GM19468 (cell line): ENCODE results near the gene ZNF718.
"Not testable (repeated sequence)": the region's sequence is repeated elsewhere in the genome, so short reads cannot be mapped to it uniquely, and the experiment has no call there.

Source experiments
- ATAC-seq: cut with Tn5 transposase; IDR thresholded peaks from one replicate; pipeline ENCODE4 v1.9.1; 2021; ENCODE audit warnings: mild to moderate bottlenecking, moderate library complexity, moderate number of reproducible peaks; ENCODE audit not compliant: unreplicated experiment; ENCODE audit errors: extremely low read depth

Gene ZNF718

DNA sequence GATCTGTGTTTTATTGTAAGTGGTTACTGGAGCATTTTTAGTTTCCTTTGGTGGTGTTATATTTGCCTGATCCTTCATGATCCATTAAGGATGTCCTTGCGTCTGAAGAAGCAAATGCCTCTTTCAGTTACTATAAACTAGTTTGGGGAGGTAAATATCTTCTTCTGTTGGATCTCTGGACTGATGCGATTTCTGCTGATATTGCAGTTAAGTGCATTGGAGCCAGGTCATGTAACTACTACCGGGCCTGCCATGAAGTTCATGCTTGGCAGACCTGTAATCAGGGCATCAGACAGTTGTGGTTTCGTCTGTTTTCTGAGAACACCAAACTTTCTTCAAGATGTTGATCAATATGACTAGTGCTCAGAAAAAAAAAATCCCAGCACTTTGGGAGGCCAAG is 22.9 kb downstream of the ZNF718 start:
- ATAC-seq, result no peak

DNA sequence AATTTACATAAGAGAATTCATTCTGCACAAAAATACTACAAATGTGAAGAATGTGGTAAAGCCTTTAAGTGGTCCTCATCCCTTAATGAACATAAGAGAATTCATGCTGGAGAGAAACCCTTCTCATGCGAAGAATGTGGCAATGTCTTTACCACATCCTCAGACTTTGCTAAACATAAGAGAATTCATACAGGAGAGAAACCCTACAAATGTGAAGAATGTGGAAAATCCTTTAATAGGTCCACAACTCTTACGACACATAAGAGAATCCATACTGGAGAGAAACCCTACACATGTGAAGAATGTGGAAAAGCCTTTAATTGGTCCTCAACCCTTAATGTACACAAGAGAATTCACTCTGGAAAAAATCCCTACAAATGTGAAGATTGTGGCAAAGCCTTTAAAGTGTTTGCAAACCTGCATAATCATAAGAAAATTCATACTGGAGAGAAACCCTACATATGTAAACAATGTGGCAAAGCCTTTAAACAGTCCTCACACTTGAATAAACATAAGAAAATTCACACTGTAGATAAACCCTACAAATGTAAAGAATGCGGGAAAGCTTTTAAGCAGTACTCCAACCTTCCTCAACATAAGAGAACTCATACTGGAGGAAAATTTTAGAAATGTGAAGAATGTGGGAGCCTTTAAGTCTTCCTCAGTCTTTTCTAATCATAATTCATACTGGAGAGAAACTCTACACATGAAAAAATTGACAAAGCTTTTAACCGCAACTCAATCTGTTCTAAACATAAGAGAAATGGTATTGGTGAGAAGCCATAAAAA is 37.4 kb downstream of the ZNF718 start:
- ATAC-seq, result no peak

DNA sequence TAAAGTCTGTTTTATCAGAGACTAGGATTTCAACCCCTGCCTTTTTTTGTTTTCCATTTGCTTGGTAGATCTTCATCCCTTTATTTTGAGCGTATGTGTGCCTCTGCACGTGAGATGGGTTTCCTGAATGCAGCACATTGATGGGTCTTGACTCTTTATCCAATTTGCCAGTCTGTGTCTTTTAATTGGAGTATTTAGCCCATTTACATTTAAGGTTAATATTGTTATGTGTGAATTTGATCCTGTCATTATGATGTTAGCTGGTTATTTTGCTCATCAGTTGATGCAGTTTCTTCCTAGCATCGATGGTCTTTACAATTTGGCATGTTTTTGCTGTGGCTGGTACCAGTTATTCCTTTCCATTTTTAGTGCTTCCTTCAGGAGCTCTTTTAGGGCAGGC is 45.3 kb downstream of the ZNF718 start:
- not testable (repeated sequence) for ATAC-seq

DNA sequence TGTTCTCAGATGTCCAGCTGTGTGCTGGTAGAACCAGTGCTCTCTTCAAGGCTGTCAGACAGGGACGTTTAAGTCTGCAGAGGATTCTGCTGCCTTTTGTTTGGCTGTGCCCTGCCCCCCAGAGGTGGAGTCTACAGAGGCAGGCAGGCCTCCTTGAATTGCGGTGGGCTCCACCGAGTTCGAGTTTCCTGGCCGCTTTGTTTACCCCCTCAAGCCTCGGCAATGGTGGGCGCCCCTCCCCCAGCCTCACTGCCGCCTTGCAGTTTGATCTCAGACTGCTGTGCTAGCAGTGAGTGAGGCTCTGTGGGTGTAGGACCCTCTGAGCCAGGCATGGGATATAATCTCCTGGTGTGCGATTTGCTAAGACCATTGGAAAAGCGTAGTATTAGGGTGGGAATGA is 47.0 kb downstream of the ZNF718 start:
- not testable (repeated sequence) for ATAC-seq

DNA sequence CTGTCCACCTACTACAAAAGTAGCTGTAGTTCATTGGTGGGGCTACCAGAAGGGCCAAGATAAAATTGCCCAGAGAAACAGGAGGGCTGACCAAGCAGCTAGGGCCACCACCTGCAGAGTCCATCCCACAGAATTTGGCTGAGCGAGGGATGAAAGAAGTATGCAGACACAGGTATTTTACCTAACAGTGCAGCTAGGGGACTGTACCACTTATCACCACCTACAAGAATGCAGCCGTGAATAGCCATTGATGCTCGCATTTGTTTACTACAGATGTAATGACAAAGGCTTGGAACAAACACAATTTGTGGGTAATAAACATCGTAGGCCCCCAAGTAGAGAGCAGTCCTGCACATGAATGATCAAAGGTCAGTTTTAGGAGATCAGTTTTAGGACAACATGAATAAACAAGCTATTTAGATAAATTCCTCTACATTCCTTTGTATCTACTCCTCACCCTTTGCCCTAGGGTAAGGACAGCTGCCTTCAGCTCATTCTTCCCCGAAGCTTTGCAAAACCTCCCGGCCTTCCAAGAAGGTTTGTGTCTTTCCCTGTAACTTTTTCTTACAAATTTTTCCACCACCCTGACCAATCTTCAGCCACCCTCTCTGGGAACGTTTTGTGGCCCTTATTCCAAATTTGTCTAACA is 49.5 kb downstream of the ZNF718 start:
- ATAC-seq, result no peak

DNA sequence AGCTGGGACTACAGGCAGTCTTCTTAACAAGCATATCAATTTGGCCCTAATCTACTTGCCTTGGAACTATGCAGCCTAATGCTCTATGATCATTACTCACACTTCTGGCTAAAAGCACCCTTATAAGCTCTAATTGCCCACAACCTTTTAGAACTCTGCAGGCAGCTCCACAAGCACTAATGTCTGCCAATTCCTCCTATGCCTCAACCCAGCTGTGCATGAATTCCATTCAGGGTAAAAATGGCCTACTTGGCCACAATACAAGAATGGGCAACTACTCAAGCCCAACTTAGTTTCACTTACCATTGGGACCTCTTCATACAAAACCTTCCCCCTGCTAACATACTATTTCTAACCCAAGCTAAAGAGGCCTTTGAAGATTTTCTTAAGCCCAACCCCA is 51.7 kb downstream of the ZNF718 start:
- ATAC-seq, result no peak

DNA sequence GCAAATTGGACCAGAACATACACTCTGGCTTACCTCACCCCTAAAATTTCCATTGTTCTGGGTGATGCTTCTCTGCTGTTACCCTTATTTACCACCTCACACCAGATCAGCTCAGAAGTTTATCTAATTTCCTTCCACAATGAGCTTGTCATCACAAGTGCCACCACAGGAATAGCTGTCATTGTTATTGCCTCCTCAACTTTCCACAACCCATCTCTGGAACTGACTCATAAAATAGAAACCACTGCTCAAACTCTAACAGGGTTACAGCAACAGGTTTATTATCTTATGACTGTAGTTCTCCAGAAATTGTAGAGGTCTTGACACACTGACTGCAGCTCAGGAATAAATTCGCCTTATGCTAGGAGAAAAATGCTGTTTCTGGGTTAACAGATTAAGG is 52.7 kb downstream of the ZNF718 start:
- ATAC-seq, result no peak

DNA sequence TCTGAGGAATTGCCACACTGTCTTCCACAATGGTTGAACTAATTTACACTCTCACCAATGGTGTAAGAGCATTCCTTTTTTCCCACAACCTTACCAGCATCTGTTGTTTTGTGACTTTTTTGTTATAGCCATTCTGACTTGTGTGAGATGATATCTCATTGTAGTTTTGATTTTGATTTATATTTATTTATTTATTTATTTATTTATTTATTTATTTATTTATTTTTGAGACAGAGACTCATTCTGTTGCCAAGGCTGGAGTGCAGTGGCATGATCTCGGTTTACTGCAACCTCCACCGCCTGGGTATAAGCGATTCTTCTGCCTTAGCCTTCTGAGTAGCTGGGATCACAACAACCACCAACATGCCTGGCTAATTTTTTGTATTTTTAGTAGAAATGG is 57.9 kb downstream of the ZNF718 start:
- ATAC-seq, result not testable (repeated sequence)

DNA sequence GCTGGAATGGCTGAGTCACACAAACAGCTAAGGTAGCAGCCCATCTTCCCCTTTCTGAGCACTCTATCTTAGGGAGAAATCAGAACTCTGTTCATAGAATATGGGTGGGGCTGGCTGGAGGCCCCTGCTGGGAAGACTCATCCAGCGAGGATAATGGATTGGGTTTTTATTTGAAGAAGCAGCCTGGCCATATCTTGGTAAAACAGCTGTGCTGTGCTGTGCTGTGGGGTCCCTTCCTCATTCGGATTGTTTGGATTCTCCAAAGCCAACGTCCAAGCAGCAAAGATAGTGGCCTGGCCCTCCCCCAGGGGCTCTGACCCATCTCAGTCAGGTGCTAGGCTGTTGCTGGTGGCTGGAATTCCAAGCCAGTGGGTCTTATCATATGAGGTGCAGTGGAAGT is 63.8 kb downstream of the ZNF718 start:
- ATAC-seq, result no peak

DNA sequence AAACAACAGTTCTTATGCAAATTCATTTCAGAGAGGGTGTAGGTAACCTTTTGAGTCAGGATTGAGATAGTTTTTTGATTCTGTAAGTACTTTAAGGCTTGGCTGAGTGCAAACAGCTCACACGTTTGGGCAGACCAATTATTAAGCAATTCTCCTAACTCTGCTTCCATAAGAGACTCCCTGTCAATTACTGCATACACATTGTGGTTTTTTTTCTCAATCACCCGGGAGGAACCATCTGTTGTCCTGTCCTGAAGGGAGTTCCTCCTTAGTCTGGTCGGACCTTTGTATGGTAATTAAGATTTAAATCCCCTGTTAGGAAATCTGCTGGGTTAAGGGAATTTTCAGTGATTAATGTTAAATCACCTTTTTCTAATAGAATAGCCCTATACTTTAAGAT is 70.9 kb downstream of the ZNF718 start:
- not testable (repeated sequence) for ATAC-seq

DNA sequence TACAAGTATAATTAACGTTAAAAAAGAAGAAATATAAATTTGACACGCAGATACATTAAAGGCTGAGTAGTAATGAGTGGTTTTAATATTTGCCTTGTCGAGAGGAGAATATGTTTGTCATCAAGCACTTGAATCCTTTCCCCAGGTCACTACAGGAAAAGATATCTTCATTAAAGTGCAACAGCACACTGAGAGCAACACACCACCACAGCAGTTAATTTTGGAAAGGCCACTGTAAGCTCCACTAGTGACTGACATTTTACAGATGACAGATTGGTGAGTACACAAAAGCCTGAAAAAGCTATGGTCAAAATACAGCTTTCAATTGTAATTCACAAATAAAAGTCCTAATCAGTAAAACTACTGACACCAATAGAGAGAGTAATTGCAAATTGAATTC is 76.6 kb downstream of the ZNF718 start:
- ATAC-seq, result no peak

DNA sequence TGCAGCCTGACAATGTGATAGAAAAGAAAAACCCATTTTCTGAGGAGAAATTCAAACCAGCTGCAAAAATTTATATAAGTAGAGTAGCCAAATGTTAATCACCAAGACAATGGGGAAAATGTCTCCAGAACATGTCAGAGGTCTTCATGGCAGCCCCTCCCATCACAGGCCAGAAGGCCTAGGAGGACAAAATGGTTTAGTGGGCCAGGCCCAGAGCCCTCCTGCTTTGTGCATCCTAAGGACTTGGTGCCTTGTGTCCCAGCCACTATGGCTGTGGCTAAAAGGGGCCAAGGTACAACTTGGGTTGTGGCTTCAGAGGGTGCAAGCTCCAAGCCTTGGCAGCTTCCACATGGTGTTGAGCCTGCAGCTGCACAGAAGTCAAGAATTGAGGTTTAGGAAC is 78.5 kb downstream of the ZNF718 start:
- not testable (repeated sequence) for ATAC-seq

DNA sequence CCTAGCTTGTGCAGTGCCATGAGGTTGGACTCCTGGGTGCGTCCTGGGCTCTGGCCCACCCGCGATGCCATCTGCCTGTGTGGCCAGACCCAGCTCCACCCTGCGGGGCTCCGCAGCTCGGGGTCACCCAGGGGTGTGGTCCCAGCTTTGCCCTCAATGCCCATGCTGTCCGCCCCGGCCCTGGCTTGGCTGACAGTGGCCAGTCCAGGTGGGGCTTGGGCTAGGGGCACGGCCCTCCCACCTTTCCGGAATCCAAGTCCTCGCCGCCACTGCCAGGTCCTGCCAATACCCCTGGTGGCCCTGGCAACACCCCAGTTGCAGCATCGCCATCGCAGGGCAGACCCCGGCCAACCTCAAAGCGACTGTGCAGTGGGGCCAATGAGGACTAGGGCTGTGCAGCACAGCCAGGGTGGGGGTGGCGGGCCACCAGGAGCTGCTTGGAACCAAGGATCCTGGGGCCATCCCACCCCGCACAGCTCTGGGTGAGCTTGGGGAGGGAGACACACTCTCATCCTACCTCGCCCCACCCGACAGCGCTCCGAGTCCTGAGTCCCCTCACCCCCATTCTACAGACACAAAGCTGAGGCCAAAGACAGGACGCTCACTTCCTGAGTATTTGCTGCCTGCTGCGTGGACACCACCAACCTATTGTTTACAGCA is 80.9 kb downstream of the ZNF718 start:
- no peak for ATAC-seq

DNA sequence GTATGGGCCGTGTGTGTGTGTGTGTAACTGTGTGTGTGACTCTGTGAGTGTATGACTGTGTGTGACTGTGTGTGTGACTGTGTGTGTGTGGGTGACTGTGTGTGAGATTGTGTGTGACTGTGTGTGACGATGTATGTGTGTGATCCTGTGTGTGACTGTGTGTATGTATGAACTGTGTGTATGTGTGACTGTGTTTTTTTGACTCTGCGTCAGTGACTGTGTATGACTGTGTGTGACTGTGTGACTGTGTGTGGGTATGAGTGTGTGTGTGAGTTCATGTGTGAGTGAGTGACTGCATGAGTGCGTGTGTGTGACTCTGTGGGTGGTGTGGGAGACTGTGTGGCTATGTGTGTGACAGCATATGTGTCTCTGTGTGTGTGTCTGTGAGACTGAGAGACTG is 81.8 kb downstream of the ZNF718 start:
- no peak for ATAC-seq

DNA sequence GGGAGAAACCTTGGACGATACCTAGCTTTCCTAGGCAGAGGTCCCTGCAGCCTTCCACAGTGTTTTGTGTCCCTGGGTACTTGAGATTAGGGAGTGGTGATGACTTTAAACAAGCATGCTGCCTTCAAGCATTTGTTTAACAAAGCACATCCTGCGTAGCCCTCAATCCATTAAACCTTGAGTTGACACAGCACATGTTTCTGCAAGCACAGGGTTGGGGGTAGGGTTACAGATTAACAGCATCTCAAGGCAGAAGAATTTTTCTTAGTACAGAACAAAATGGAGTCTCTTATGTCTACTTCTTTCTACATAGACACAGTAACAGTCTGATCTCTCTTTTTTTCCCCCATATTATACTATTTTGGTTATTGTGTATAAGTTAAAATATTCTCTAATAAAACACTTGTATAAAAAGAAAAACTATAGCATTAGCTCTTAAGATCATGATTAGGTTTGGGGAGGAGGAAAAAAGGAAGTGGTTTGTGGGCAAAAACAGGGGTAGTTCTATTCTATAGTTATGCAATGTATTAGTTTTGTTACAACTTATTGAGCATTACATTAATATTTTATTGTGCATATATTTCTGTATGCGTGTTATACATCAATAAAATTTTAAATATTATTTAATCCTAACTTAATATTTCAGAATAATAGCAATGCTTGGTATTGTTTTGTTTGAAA is 84.3 kb downstream of the ZNF718 start:
- not testable (repeated sequence) for ATAC-seq

DNA sequence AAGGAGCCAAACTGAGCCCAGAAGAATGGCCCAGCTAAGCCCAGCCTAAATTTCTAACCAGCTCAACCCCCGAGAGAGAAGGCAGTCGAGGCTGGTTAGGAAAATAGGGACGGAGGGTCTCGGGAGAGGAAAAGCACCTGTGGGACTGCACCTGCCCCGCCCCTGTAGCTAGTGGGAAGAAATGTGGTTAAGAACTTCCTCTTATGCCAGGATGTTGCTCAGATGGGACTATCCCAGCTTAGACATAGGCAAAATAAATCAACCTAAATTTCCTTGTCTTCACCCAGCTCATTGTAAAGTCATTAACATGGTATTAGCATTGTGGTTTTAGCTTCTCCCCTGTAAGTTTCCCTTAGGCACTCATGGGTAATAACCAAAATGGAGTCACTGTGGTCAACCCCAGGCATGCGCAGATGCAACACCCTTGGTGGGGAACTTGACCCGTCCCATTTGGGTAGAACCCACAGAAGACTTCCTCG is 86.8 kb downstream of the ZNF718 start:
- ATAC-seq, result no peak

DNA sequence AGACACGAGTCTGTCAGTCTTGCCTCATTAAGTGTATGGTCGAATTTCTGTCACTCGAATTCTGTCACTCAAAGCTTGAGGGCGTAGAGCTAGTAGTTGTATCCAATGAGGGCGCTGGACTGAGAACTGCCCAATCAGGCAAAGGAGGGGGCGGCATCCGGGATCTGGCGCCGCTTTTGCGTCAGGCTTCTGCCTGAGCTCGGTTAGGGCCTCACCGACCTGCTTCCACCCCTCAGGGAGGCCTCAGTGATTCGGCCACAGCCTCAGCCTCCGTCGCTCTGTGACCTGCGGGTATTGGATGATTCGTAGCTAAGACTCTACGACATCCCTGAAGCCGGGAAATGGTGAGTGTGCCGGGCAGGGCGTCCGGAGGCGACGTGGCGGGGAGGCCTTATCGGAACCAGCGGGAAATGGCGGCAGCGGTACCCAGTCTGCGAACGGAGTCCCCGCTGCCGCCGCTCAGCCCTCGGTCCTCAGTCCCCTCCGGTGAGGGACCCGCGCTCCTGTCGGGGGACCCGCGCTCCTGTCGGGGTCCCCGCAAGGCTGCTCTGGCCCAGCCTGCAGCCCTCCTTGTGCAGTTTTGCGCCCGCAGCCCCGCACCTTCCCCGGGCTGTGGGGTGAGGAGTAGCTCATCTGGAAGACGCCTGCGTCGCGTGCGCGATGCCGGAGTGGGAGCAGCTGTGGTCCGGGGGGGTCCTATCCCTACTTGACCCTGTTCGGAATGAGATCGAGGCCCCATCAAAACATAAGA is 88.3 kb downstream of the ZNF718 start:
- no peak for ATAC-seq

DNA sequence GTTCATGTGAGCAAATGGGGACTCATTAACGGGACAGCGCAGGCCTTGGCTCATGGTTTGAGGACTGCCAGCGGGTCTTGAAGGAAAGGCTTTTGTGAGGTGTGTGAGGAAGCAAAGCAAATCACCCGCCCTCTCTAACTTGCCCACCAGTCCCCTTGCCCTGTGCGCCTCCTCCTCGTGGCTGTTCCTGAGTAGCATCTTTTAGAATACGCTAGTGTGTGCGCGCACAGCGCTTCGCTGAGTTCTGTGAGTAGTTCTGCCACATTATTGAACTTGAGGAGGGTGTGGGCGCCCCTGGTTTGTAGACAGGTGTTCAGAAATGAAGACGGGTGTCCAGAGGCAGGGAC is 88.9 kb downstream of the ZNF718 start:
- ATAC-seq, result not testable (repeated sequence)
